ENCODE measurements around the gene RHOT1.
"Not testable (repeated sequence)": the region's sequence is repeated elsewhere in the genome, so short reads cannot be mapped to it uniquely, and the experiment has no call there.

The RHOT1 gene

GRCh38 chr17:32124985-32125847 is 17.1 kb upstream of the RHOT1 start:
- no peak for DNase-seq (ENCODE audit: low read depth in 2 of 2)

DNA sequence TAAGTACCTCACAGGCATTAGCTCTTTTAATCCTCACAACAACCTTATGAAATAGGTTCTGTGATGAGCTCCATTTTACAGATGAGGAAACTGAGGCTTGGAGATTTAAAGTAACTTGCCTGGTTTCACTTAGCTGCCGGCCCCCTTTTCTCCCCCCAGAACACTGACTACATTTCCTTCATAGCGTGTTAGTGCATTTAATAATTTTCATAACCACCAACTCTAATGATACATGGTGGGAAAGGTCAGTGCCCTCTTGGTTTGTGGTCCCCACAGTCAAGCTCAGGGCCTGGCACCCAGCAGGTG is 16.5 kb upstream of the RHOT1 start:
- DNase-seq (ENCODE audit: low read depth in 2 of 2): no peak

- no peak for DNase-seq (ENCODE audit: low read depth in 2 of 2)
These were observed 16.0 kb upstream of the RHOT1 start for GRCh38 chr17:32126325-32126724.

DNA sequence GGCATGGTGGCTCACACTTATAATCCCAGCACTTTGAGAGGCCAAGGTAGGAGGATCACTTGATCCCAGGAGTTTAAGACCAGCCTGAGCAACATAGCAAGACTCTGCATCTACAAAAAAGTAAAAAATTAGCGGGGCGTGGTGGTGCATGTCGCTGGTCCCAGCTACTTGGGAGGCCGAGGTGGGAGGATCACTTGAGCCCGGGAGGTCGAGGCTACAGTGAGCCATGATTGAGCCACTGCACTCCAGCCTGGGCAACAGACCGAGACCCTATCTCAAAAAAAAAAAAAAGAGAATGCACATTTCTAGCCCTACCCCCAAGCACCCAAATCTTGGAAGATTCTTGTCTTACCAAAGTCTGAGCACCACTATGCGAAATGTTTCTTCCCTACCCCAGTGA is 15.6 kb upstream of the RHOT1 start:
- DNase-seq (ENCODE audit: low read depth in 2 of 2): no peak

DNA sequence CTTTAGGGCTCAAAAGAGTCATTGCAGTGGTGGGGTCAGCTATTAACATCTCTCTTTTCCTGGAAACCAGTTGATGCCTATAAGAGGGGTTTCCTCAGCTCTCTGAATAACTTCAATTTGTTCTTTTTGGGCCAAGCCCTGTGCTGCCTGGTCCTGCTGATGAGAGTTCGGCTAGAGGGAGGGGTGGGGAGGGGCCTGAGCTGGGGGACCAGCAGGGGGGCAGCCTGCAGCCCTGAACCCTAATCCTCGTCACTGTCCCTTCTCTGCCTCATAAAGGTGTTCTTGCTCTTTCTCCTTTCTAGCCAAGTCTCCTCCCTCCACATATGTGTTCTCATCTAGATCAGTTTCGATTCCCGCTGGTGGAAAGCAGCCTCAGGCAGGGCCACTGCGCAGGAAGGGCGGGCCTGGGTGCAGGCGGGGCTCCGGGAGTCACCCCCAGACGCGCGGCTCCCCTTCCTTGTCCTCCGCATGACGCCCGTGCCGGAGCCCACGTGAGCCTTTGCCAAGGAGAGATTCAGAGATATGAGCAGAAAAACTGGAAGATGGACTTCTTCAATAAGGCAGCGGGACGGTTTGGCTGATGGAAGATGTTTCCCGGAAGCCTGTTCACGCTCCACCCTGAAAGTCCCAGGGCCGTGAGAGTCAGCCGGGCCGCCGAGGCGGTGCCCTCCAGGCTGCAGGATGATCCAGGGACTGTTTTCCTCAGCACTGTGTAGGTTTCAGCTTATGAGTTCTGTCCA is 15.0 kb upstream of the RHOT1 start:
- DNase-seq (ENCODE audit: low read depth in 2 of 2): peak; percentile 62 to 70

DNA sequence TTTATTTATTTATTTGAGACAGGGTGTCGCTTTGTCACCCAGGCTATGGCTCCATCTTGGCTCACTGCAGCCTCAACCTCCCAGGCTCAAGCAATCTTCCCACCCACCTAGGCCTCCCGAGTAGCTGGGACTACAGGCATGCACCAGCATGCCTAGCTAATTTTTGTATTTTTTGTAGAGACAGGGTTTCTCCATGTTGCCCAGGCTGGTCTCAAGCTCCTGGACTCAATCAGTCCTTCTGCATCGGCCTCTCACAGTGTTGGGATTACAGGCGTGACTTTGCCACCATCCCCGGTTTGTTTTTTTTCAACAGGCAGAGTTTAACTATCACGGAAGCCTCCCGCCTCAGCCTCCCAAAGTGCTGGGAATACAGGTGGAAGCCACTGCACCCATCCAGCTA is 13.8 kb upstream of the RHOT1 start:
- DNase-seq (ENCODE audit: low read depth in 2 of 2): not testable (repeated sequence)

DNA sequence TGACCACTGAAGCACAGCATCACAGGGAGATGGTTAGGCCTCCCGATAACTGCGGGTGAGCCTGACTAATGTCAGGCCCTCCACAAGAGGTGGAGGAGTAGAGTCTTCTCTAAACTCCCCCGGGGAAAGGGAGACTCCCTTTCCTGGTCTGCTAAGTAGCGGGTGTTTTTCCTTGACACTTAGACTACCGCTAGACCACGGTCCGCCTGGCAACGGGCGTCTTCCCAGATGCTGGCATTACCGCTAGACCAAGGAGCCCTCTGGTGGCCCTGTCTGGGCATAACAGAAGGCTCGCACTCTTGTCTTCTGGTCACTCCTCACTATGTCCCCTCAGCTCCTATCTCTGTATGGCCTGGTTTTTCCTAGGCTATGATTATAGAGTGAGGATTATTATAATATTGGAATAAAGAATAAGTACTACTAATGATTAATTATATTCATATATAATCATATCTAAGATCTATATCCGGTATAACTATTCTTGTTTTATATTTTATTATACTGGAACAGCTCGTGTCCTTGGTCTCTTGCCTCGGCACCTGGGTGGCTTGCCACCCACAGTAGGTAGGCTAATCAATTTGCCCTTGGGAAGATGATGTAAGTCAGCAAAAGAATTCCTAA is 6.7 kb upstream of the RHOT1 start:
- DNase-seq (ENCODE audit: low read depth in 2 of 2): not testable (repeated sequence)

GRCh38 chr17:32136856-32137255 is 5.4 kb upstream of the RHOT1 start:
- no peak for DNase-seq (ENCODE audit: low read depth in 2 of 2)

- DNase-seq (ENCODE audit: low read depth in 2 of 2): not testable (repeated sequence)
These were observed 2.8 kb upstream of the RHOT1 start for GRCh38 chr17:32139504-32139903.

GRCh38 chr17:32141258-32141657 is 1.0 kb upstream of the RHOT1 start:
- no peak for DNase-seq (ENCODE audit: low read depth in 2 of 2)

- no peak for DNase-seq (ENCODE audit: low read depth in 2 of 2)
These were observed 644 bp upstream of the RHOT1 start for GRCh38 chr17:32141679-32142037.

DNA sequence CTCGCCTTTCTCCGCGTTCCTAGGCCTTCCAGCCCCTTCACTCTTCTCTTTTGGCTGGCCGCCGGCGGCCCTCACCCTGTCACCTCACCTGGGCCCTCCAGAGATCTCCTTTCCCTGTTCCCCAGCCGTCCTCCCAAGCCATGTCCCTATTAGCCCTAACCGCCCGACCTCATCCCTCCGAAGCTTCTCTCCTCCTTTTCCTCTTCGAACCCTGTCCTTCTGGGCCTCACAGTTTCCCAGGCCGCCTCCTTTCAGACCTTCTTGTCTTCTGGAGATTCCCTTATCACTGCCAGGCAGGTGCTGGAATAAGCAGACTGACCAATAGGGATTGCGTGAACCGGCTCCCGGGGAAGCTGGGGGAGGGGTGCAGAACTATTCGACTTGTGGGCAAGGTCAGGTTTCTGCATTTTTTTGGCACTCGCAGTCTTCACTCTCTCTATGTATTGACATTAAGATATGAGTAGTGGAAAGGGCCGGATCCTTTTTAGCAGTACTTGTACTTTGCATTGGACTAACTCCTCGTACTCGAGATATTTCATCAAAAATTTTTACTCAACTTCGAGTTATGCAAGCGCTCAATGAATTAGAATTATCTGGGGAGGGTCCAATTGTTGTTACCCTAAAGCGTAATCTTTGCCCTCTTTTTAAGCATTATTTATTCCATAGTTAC is 690 bp downstream of the RHOT1 start:
- peak in 1 of 2 donors; percentile 9 for DNase-seq (ENCODE audit: low read depth in 2 of 2)

DNA sequence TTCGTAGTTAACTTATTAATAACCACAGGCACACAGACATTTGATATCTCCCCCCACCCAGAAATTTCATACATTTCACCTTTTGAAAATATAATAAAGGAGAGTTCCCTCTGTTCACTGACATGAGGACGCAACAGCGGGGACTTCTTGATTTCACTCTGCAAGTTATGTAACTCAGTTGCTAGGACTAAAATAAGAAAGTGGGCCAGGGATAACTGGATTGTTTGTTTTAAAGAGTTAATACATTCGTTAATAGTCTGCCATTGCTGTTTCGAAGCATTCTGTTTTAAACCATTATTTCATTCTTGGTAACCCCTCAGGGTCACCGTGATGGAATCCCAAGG is 1.2 kb downstream of the RHOT1 start:
- no peak for DNase-seq (ENCODE audit: low read depth in 2 of 2)

DNA sequence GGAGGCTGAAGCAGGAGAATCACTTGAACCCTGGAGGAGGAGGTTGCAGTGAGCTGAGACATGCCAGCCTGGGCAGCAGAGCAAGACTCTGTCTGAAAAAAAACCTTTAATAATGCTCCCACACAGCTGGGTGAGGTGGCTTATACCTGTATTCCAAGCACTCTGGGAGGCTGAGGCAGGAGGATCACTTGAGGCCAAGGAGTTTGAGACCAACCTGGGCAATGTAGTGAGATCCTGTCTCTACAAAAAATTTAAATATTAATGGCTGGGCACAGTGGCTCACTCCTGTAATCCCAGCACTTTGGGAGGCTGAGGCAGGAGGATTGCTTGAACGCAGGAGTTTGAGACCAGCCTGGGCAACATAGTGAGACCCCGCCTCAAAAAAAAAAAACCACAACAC is 2.1 kb downstream of the RHOT1 start:
- not testable (repeated sequence) for DNase-seq (ENCODE audit: low read depth in 2 of 2)

DNA sequence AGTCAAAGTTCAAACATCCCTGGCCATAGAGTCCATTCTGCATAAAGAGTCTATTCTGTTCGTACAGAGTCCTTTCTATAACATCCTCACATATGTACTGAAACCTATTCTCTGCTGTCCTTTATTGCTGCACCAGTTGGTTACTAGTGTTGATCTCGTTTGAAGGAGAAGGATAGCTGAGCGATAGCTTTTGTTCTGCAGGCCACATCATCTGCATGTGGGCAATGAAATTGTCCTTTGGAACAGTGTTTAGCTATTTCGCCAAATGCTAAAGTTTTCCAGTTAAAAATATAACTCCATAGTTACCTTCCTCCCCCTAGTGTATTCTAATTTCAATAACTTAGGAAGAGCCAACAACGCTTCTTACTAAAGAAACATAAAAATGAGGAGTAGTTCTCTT is 6.0 kb downstream of the RHOT1 start:
- no peak for DNase-seq (ENCODE audit: low read depth in 2 of 2)

DNA sequence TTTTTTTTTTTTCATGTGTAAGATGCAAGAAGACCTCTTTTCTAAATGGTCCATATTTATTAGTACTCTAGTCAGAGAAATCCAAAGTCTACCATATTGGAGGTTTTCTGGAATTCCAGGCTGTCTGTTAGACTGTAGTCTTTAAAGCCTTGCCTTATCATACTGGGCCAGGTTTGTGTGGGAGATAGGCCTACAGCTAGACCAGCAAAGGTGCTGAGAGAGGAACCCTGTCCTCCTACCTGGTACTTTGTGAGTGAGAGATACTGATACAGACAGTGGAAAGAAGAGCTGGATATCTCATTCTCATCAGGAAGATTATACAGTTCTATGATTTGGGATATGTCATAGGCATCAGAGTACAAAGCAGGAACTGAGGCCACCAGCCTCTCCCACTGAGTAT is 8.1 kb downstream of the RHOT1 start:
- no peak for DNase-seq (ENCODE audit: low read depth in 2 of 2)

DNA sequence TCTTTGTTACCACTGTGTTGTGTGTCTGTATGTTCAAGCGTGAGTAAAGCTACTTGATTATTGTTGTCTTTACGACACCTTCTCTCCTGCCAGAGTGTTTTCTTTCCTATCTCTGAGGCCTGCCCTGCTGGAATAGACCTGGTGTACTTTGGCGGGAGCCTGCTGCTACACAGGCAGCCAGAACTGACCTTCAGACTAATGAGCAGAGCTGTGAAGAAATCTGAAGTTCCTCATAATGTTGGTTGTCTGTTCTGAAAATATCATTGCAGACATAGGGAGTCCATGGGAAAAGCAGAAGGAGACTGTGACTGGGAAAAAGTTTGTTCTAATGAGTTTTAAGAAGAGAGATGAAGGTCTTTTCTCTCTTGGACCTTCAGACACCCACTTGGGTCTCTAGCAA is 9.8 kb downstream of the RHOT1 start:
- DNase-seq (ENCODE audit: low read depth in 2 of 2): no peak

DNA sequence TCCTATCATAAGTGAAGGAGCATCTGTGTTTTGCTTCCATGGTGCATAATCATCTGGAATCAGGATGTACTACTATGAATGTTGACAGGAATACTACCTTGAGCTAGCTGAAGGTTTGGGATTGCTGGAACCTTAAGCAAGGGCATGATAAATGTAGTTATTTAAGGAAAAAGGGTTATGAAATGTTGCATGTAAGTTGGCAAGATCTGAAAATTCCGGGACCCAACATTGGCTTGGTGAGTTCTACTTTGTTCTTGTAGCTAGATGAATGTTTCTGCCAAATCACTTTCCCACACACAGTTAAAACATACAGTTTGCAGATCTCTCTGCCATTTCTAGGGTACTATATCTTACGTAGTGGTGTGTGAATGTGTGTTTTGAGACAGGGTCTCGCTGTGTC is 13.6 kb downstream of the RHOT1 start:
- DNase-seq (ENCODE audit: low read depth in 2 of 2): no peak

DNA sequence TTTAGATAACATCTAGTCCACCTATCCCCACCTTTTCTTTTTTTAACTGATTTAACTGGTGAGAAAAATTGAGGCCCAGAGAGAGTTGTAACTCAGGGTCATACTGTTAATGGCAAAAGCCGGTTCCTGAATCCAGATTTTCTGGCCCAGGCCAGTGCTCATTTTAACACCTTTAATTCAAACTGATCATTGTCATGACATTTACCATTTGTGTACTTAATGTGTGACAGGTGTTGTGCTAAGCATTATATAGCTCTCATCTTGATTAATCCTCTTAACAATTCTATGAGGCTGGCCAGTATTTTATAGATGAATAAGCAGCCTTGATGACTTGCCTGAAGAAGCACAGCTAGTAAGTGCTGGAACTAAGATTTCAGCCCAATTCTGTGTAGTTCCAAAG is 14.4 kb downstream of the RHOT1 start:
- DNase-seq (ENCODE audit: low read depth in 2 of 2): no peak

DNA sequence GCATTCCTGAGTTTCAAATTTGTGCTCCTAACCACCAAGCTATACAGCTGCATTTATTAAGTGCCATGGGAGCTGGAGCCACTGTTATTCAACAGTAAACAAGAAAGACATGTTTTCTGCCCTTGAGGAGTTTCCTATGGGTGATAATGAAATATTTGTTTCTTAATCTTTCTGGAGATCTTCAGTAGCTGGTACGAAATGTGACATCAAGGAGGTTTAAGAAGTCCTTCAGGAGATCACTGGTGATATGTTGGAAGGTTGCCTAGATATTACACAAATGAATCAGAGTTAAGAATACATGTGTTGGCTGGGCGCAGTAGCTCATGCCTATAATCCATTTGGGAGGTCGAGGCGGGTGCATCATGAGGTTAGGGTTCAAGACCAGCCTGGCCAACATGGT is 14.9 kb downstream of the RHOT1 start:
- no peak for DNase-seq (ENCODE audit: low read depth in 2 of 2)

DNA sequence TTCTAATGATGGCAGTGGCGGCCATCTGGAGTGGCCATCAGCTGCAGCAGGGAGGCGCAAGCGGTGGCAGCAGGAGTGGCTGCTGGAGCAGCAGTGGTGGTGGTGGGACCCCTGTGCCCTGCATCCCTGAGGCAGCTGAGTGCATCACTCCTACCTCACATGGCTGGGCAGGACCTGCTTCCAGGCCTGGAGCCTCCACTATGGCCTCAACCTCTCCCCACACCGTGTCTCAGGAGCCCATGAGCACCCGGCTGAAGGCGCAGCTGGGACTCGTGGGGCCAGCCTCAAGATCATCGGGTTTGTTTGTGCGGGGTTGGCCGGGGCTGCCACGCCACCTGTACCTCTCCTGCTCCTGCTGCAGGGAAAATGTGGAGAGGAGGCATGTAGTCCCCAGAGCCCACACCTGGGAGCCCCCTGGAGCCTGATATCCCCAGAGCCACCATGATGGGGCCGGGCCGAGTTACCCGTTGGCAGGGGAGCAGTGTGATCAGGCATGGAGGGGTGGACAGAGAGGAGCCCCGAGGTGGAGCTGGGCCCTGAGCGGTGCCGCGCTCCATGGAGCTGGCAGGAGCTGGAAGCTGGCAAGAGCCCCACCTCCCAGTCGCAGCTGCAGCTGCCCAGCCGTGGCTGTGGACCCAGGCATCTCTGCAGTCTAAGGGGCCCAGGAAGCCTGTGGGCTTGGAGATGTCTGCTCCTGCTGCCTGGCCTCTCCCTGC is 16.7 kb downstream of the RHOT1 start:
- DNase-seq (ENCODE audit: low read depth in 2 of 2): no peak

All from stimulated activated CD4-positive, alpha-beta T cell treated with anti-CD3 and anti-CD28 coated beads, Interleukin-1b, Interleukin-23, amount 100 ng/mL, for 4 hours (primary cell).